Urinary bladder (tissue), 2 donors: ENCODE results near the gene TMEM187. TPM values are rescaled to one million over a fixed set of nuclear protein-coding genes. Genes with fewer than 3 reads are reported as not detected.

Experiments used
- polyA plus RNA-seq: library from polyadenylated mRNA; stranded (reverse); fragments of 200-250 nt; gene quantifications from one replicate; pipeline ENCODE4 v1.2.3, GENCODE V29; 2013
- small RNA-seq: library from RNA; depleted of rRNA; stranded (forward); fragments of <200 nt; gene quantifications from one replicate; pipeline ENCODE3, GENCODE V24; 2014
- total RNA-seq: library from RNA; depleted of rRNA; stranded (reverse); fragments of >200 nt; gene quantifications from one replicate; pipeline ENCODE4 v1.2.3, GENCODE V29; 2014
- donor health status: healthy.

The TMEM187 gene
- total and polyA plus RNA-seq, 2 donors, result 2.3 to 13.6 TPM

Small RNA genes lying within 50 kb of the gene (small RNA-seq; reads per million reads assigned to genes)
- gene MIR3202-1, result not detected

Other genes with a start within 250 kb of the TMEM187 start
- gene BCAP31, start 248.4 kb upstream of the TMEM187 start, total RNA-seq, result 68.6 TPM
- 239 TPM for gene BCAP31, start 248.4 kb upstream of the TMEM187 start, polyA plus RNA-seq
- gene ABCD1, start 247.9 kb upstream of the TMEM187 start, total RNA-seq, result 5.2 TPM
- gene ABCD1, start 247.9 kb upstream of the TMEM187 start, polyA plus RNA-seq, result 19.0 TPM
- gene PLXNB3, start 208.5 kb upstream of the TMEM187 start, total RNA-seq, result 5.9 TPM
- 25.8 TPM for gene PLXNB3, start 208.5 kb upstream of the TMEM187 start, polyA plus RNA-seq
- gene SRPK3, start 191.7 kb upstream of the TMEM187 start, total RNA-seq, result 4.3 TPM
- gene SRPK3, start 191.7 kb upstream of the TMEM187 start, polyA plus RNA-seq, result 2.3 TPM
- gene IDH3G, start 178.4 kb upstream of the TMEM187 start, total RNA-seq, result 21.0 TPM
- gene IDH3G, start 178.4 kb upstream of the TMEM187 start, polyA plus RNA-seq, result 67.4 TPM
- 102 TPM for gene SSR4, start 178.1 kb upstream of the TMEM187 start, total RNA-seq
- gene SSR4, start 178.1 kb upstream of the TMEM187 start, polyA plus RNA-seq, result 326 TPM
- 6.6 TPM for gene PDZD4, start 142.2 kb upstream of the TMEM187 start, total RNA-seq
- 28.0 TPM for gene PDZD4, start 142.2 kb upstream of the TMEM187 start, polyA plus RNA-seq
- gene L1CAM, start 86.6 kb upstream of the TMEM187 start, total RNA-seq, result 5.6 TPM
- gene L1CAM, start 86.6 kb upstream of the TMEM187 start, polyA plus RNA-seq, result 12.7 TPM
- 0.53 TPM for gene AVPR2, start 68.1 kb upstream of the TMEM187 start, total RNA-seq
- gene AVPR2, start 68.1 kb upstream of the TMEM187 start, polyA plus RNA-seq, result 7.7 TPM
- 11.6 TPM for gene ARHGAP4, start 46.5 kb upstream of the TMEM187 start, total RNA-seq
- gene ARHGAP4, start 46.5 kb upstream of the TMEM187 start, polyA plus RNA-seq, result 28.4 TPM
- gene NAA10, start 37.7 kb upstream of the TMEM187 start, total RNA-seq, result 24.7 TPM
- 139 TPM for gene NAA10, start 37.7 kb upstream of the TMEM187 start, polyA plus RNA-seq
- 4.4 TPM for gene RENBP, start 28.1 kb upstream of the TMEM187 start, total RNA-seq
- gene RENBP, start 28.1 kb upstream of the TMEM187 start, polyA plus RNA-seq, result 12.1 TPM
- 15.4 TPM for gene HCFC1, start 936 bp upstream of the TMEM187 start, total RNA-seq
- gene HCFC1, start 936 bp upstream of the TMEM187 start, polyA plus RNA-seq, result 35.2 TPM
- 9.5 TPM for gene IRAK1, start 47.1 kb downstream of the TMEM187 start, total RNA-seq
- gene IRAK1, start 47.1 kb downstream of the TMEM187 start, polyA plus RNA-seq, result 67.2 TPM
- gene MECP2, start 125.0 kb downstream of the TMEM187 start, total RNA-seq, result 30.5 TPM
- 25.9 TPM for gene MECP2, start 125.0 kb downstream of the TMEM187 start, polyA plus RNA-seq
- gene OPN1LW, start 171.5 kb downstream of the TMEM187 start, total RNA-seq, result not detected
- gene OPN1LW, start 171.5 kb downstream of the TMEM187 start, polyA plus RNA-seq, result not detected
- gene OPN1MW, start 209.8 kb downstream of the TMEM187 start, total RNA-seq, result not detected
- gene OPN1MW, start 209.8 kb downstream of the TMEM187 start, polyA plus RNA-seq, result not detected
- not detected for gene OPN1MW2, start 247.0 kb downstream of the TMEM187 start, total RNA-seq
- gene OPN1MW2, start 247.0 kb downstream of the TMEM187 start, polyA plus RNA-seq, result not detected